IPS DF 6.9 (cell line): ENCODE data around the gene SLC13A3.

ENCODE experiments used
- DNase-seq: peaks from one replicate; pipeline ENCODE4 v3.0.0-alpha.2; 2013; ENCODE audit warnings: low read depth, low spot score
- H3K27ac ChIP-seq: one replicate; pipeline ENCODE4 v1.5.1; 2013; ENCODE audit warnings: low read length, control low read depth
- H3K27me3 ChIP-seq: 2 replicates; pipeline ENCODE4 v1.6.1; 2013; ENCODE audit warnings: mild to moderate bottlenecking, low read length; ENCODE audit not compliant: control insufficient read depth, insufficient read depth
- H3K36me3 ChIP-seq: 2 replicates; pipeline ENCODE4 v1.6.1; 2013; ENCODE audit warnings: low read length; ENCODE audit not compliant: control insufficient read depth, insufficient read depth
- H3K4me1 ChIP-seq: 2 replicates; pipeline ENCODE4 v1.6.1; 2013; ENCODE audit warnings: low read length; ENCODE audit not compliant: control insufficient read depth, insufficient read depth
- H3K4me3 ChIP-seq: 2 replicates; pipeline ENCODE4 v1.5.1; 2013; ENCODE audit warnings: mild to moderate bottlenecking, low read length
- H3K9me3 ChIP-seq: 2 replicates; pipeline ENCODE4 v1.6.1; 2013; ENCODE audit warnings: low read length, inconsistent platforms; ENCODE audit not compliant: control insufficient read depth, insufficient read depth
- WGBS: extraction: QIAGEN DNeasy Blood & Tissue Kit; methylation state at CpG from one replicate; pipeline ENCODE4 v1.1.7; 2013; ENCODE audit warnings: mixed read lengths, missing lambda C conversion rate; ENCODE audit not compliant: insufficient read length, insufficient coverage; 5-methylcytosine and 5-hydroxymethylcytosine counted together

Gene SLC13A3

GRCh38 chr20:46605181-46605580 is 46.1 kb downstream of the SLC13A3 start:
- no peaks in the 10 kb centered on the region for H3K4me1 ChIP-seq
- no peaks in the 10 kb centered on the region for H3K9me3 ChIP-seq
- no peaks in the 10 kb centered on the region for H3K36me3 ChIP-seq
- DNase-seq: no peak
- H3K27ac ChIP-seq: no peak overlapping the region
- no peak overlapping the region for H3K4me3 ChIP-seq
- no peaks in the 10 kb centered on the region for H3K27me3 ChIP-seq

- no peak overlapping the region for H3K4me3 ChIP-seq
- no peaks in the 10 kb centered on the region for H3K36me3 ChIP-seq
- no peaks in the 10 kb centered on the region for H3K9me3 ChIP-seq
- no CpG with 5 or more reads among the region's 13 CpGs for whole genome bisulfite sequencing
- no peaks in the 10 kb centered on the region for H3K27me3 ChIP-seq
- no peak overlapping the region for H3K27ac ChIP-seq
- DNase-seq: no peak
- H3K4me1 ChIP-seq: no peaks in the 10 kb centered on the region
These were observed 46.6 kb downstream of the SLC13A3 start for GRCh38 chr20:46604551-46605133.

GRCh38 chr20:46602429-46602828 is 48.8 kb downstream of the SLC13A3 start:
- Histone ChIP-seq H3K27me3 (no peaks in the 10 kb centered on the region), H3K9me3 (no peaks in the 10 kb centered on the region), H3K4me3 (no peak overlapping the region), H3K36me3 (no peaks in the 10 kb centered on the region), H3K4me1 (no peaks in the 10 kb centered on the region), H3K27ac (no peak overlapping the region)
- DNase-seq: no peak
- no CpG with 5 or more reads among the region's 2 CpGs for WGBS

DNA sequence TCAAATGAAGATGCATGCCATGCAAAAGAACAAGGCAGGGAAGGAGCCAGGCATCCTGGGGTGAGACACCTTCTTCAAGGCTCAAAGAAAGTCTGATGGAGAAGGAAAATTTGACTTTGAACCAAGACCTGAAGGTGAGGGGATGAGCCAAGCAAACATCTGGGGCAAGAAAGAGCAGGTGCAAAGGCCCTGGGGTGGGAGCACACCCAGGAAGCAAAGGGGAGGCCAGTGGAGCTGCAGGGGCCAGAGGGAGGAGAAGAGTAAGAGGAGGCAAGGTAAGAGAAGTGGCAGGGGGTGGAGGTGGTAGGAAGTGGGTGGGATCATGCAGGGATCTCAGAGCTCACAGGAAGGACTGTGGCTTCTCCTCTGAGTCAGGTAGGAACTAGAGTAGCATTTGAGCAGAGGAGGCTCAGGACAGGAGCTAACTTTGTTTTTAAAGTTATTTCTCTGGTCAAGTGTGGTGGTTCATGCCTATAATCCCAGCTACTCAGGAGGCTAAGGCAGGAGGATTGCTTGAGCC is 49.6 kb downstream of the SLC13A3 start:
- Histone ChIP-seq H3K36me3 (no peaks in the 10 kb centered on the region), H3K4me1 (no peaks in the 10 kb centered on the region), H3K27me3 (no peaks in the 10 kb centered on the region), H3K4me3 (no peak overlapping the region), H3K9me3 (no peaks in the 10 kb centered on the region), H3K27ac (no peak overlapping the region)
- no peak for DNase-seq

DNA sequence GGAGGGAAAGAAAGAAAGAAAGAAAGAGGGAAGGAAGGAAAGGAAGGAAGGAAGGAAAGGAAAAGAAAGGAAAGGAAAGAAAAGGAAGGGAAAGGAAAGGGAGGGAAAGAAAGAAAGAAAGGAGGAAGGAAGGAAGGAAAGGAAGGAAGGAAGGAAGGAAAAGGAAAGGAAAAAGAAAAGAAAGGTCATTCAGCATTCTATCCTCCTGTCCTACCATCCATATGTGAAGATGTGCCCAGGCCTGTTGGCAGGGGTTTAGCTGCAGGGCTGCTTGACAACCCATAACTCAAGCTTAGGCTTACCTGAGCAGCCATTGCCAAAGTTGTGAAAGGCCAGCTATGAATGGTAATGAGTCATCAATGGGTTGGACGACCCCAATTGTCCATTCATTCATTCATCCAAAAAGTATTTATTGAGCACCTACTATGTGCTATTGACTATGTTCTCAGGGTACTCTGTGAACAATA is 50.9 kb downstream of the SLC13A3 start:
- no peaks in the 10 kb centered on the region for H3K27me3 ChIP-seq
- no peaks in the 10 kb centered on the region for H3K36me3 ChIP-seq
- H3K4me3 ChIP-seq: no peak overlapping the region
- no peak for DNase-seq
- no peak overlapping the region for H3K27ac ChIP-seq
- no peaks in the 10 kb centered on the region for H3K9me3 ChIP-seq
- peaks cover 3% of the 10 kb centered on the region; the same call in 1 of the 2 replicates for H3K4me1 ChIP-seq
- WGBS: no CpG with 5 or more reads among the region's 1 CpG

DNA sequence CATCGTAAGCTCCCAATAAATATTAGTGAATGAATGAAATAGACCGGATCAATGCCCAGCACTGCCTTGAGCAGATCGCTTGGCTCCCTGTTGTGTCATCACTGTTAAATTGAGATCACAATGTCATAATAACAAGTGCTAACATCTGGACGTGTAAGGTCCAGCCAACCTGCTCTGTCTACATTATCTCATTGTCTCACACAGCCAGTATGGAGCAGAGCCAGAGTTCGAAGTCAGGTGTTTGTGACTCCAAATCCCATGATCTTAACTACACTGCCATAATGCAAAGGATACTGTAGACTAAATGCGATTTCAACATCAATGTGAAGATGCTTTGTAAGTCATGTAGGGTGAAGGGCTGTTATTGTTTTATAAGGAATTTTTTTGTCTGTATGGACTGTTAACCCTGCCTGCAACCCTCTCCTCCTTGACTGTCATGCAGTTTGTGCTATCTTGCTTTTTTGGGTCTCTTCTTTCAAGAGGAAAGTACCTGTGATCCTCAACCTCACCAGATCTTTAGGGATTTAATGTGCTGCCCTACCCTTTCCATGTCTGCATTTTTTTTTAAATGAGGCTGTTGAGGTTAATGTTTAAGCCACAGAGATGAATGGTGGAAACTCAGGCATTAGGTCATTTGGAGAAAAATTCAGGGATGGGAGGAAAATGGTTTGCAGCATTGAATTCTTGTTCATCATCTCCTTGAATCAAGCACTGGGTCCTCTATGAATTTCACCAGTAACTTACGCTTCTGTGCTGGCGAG is 51.9 kb downstream of the SLC13A3 start:
- WGBS: no CpG with 5 or more reads among the region's 8 CpGs
- peaks cover 3% of the 10 kb centered on the region; the same call in 1 of the 2 replicates for H3K4me1 ChIP-seq

GRCh38 chr20:46595933-46596332 is 55.3 kb downstream of the SLC13A3 start:
- H3K4me1 ChIP-seq: peaks cover 5% of the 10 kb centered on the region; the same call in 1 of the 2 replicates
- no peaks in the 10 kb centered on the region for H3K9me3 ChIP-seq
- H3K27me3 ChIP-seq: no peaks in the 10 kb centered on the region
- no peak overlapping the region for H3K27ac ChIP-seq
- no CpG with 5 or more reads among the region's 8 CpGs for WGBS
- no peak for DNase-seq
- H3K4me3 ChIP-seq: no peak overlapping the region
- no peaks in the 10 kb centered on the region for H3K36me3 ChIP-seq

More for the DNA sequence above, 51.9 kb downstream of the SLC13A3 start:
- DNase-seq: no peak
- H3K4me3 ChIP-seq: no peak overlapping the region
- no peaks in the 10 kb centered on the region for H3K36me3 ChIP-seq
- no peak overlapping the region for H3K27ac ChIP-seq
- no peaks in the 10 kb centered on the region for H3K9me3 ChIP-seq
- no peaks in the 10 kb centered on the region for H3K27me3 ChIP-seq

GRCh38 chr20:46594725-46595124 is 56.5 kb downstream of the SLC13A3 start:
- no CpG with 5 or more reads among the region's 2 CpGs for WGBS
- no peaks in the 10 kb centered on the region for H3K36me3 ChIP-seq
- no peaks in the 10 kb centered on the region for H3K27me3 ChIP-seq
- H3K4me3 ChIP-seq: no peak overlapping the region
- peaks cover 5% of the 10 kb centered on the region; the same call in 1 of the 2 replicates for H3K4me1 ChIP-seq
- no peaks in the 10 kb centered on the region for H3K9me3 ChIP-seq
- no peak for DNase-seq
- no peak overlapping the region for H3K27ac ChIP-seq

DNA sequence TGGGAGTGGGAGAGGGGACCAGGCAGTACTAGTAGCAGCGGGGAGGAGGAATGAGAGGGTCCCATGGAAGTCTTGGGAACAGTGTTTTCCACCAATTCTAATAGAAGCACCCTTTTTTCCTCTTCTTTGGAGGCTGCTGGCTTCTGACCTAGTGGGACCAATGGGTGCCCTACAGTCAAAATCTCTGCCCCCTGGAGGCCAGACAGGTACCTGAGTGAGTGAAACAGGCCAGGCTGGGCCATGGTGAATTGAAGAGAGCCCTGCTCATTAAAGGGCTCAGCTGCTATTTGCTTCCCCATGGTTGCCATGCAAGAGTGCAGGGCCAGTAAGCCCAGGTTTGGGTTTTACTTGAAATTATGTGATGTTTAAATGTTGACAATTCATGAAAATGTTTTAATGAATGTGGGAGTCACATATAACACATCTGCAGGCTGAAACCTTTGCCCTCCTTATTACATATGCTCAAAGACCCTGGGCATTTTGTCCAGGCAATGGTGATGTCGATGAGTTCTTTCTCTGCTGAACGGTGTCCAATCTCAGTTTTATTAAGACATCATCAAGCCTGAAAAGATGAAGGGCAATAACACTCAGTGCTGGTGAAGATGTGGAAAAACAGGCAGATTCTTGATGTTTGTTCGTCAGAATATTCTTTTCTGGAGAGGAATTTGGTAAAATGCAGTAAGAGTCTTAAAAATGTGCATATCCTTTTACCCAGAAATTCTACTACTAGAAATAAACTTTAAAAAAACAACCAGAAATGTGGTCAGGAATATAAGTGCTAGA is 58.5 kb downstream of the SLC13A3 start:
- WGBS: no CpG with 5 or more reads among the region's 4 CpGs
- peaks cover 5% of the 10 kb centered on the region; the same call in 1 of the 2 replicates for H3K4me1 ChIP-seq
- H3K4me3 ChIP-seq: no peak overlapping the region
- no peaks in the 10 kb centered on the region for H3K9me3 ChIP-seq
- H3K27ac ChIP-seq: no peak overlapping the region
- H3K27me3 ChIP-seq: no peaks in the 10 kb centered on the region
- no peak for DNase-seq
- H3K36me3 ChIP-seq: no peaks in the 10 kb centered on the region

DNA sequence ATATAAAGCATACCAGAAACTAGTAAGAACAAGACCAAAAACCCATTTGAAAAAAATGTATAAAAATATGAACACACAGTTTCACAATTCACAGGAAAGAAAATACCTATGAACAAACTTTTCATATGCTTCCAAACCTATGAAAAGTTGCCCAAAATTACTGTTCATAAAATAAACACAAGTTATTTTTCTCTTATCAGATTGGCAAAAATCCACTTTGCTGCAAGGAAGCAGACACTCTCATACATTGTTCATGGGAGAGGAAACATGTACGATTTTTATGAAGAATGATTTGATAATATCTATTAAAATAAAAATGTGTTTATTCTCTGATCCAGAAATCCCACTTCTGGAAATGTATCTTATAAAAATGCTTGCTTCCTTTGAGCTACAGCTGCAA is 60.8 kb downstream of the SLC13A3 start:
- WGBS: no CpG with 5 or more reads among the region's 1 CpG
- H3K27me3 ChIP-seq: no peaks in the 10 kb centered on the region
- H3K9me3 ChIP-seq: no peaks in the 10 kb centered on the region
- no peak overlapping the region for H3K4me3 ChIP-seq
- no peaks in the 10 kb centered on the region for H3K36me3 ChIP-seq
- no peak for DNase-seq
- H3K27ac ChIP-seq: no peak overlapping the region
- H3K4me1 ChIP-seq: peaks cover 3% of the 10 kb centered on the region; the same call in 1 of the 2 replicates
